ENCODE results near the gene SPI1.
"Not testable (repeated sequence)": the region's sequence is repeated elsewhere in the genome, so short reads cannot be mapped to it uniquely, and the experiment has no call there.

SPI1 gene

DNA sequence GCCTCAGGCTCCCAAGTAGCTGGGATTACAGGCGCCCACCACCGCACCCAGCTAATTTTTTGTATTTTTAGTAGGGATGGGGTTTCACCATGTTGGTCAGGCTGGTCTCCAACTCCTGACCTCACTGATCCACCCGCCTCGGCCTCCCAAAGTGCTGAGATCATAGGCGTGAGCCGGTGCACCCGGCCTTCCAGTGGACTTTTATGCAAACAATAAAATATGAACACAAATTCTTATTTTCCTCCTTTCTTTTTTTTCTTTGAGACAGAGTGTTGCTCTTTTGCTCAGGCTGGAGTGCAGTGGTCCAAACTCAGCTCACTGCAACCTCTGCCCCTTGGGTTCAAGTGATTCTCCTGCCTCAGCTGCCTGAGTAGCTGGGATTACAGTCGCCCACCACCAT is 61.8 kb downstream of the SPI1 start:
- not testable (repeated sequence) for DNase-seq

- no peak for DNase-seq
Observed at GRCh38 chr11:47314992-47315391, 63.4 kb downstream of the SPI1 start.

- no peak for DNase-seq
Observed at GRCh38 chr11:47308050-47308823, 70.1 kb downstream of the SPI1 start.

- DNase-seq, result no peak
Observed at GRCh38 chr11:47306484-47306844, 71.9 kb downstream of the SPI1 start.

DNA sequence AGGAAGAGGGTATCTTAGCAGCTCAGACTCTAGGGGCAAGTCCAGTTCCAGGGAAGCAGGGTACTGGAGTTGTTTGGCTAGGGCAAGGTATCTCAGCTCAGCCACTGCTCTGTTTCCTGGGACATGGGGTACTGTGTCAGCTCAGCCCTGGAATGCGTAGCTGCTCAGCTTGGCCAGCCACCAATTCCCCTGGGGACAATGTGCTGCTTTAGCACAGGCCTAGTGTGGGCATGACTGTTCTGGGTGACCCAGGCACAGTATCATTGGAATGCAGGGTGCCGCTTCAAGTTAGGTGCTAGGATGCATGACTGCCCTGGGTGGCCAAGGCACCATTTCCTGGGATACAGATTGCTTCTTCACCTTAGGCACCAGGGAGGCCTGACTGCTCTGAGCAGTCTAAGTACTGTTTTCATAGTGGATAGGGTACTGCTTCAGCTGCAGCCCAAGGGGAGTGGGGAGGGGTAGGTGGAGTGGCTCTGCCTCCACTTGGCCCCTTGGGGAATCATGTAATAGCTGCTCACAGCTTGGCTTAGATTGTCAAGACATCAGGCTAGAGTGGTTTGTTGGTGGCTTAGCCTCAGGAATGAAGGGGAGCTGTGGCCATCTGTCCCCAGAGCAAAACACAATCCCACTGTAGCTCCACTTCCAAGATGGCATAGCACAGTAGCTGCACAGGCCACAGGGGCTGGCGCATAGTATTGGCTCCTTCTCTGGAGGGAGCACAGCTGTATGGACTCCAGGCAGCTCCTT is 72.4 kb downstream of the SPI1 start:
- no peak for DNase-seq
